Effector memory CD4-positive, alpha-beta T cell (primary cell): ENCODE data around the gene PKNOX2.

Experiments used
- DNase-seq, 3 donors: peaks; one replicate each; pipeline ENCODE4 v3.0.0-alpha.2; 2020
- H3K27ac ChIP-seq: 2 replicates; pipeline ENCODE4 v1.7.0; 2013; ENCODE audit warnings: mild to moderate bottlenecking, low read length, moderate library complexity; ENCODE audit not compliant: insufficient read depth, poor library complexity, severe bottlenecking
- H3K27me3 ChIP-seq: replicated peaks from 2 replicates; pipeline ENCODE4 v1.7.0; 2013; ENCODE audit warnings: mild to moderate bottlenecking, low read length; ENCODE audit not compliant: insufficient read depth, control insufficient read depth, poor library complexity, severe bottlenecking
- H3K36me3 ChIP-seq: 2 replicates; pipeline ENCODE4 v1.7.0; 2013; ENCODE audit warnings: mild to moderate bottlenecking, low read length, moderate library complexity; ENCODE audit not compliant: control insufficient read depth, insufficient read depth
- H3K4me1 ChIP-seq: 2 replicates; pipeline ENCODE4 v1.7.0; 2013; ENCODE audit warnings: low read length, mild to moderate bottlenecking; ENCODE audit not compliant: control insufficient read depth, insufficient read depth, poor library complexity, severe bottlenecking
- H3K4me3 ChIP-seq: 2 replicates; pipeline ENCODE4 v1.7.0; 2013; ENCODE audit warnings: low read length, low read depth, mild to moderate bottlenecking; ENCODE audit not compliant: insufficient read depth, poor library complexity, severe bottlenecking
- H3K9me3 ChIP-seq: 2 replicates; pipeline ENCODE4 v1.7.0; 2013; ENCODE audit warnings: mild to moderate bottlenecking, low read length, moderate library complexity; ENCODE audit not compliant: control insufficient read depth

PKNOX2 gene

GRCh38 chr11:125338886-125339811, 174.6 kb downstream of the PKNOX2 start:
- H3K27ac ChIP-seq = no peak overlapping the region
- H3K4me1 ChIP-seq = no peaks in the 10 kb centered on the region
- H3K9me3 ChIP-seq = no peaks in the 10 kb centered on the region
- no peak overlapping the region for H3K4me3 ChIP-seq
- no peak for DNase-seq
- H3K27me3 ChIP-seq = no peaks in the 10 kb centered on the region
- no peaks in the 10 kb centered on the region for H3K36me3 ChIP-seq

DNA sequence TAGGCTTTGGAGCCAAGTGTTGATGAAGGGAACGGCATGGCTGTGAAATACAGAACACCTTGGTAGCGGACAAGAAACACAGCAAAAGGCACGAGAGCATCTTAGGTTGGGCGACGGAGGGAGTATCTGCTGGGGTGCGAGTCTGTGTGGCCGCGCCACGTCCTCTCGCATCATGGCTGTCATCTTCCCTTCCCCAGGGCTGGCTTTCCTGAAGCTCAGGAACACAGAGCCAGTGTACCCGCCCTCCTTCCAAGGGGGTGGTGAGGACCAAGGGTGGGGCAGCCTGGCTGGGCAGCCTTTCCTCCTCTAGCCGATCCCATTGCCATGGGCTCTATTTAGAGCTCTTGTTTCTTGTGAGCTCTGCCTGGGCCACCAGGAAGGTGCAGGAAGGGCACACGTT, 177.1 kb downstream of the PKNOX2 start:
- DNase-seq = no peak
- Histone ChIP-seq H3K4me3 (no peak overlapping the region), H3K4me1 (no peaks in the 10 kb centered on the region)

DNA sequence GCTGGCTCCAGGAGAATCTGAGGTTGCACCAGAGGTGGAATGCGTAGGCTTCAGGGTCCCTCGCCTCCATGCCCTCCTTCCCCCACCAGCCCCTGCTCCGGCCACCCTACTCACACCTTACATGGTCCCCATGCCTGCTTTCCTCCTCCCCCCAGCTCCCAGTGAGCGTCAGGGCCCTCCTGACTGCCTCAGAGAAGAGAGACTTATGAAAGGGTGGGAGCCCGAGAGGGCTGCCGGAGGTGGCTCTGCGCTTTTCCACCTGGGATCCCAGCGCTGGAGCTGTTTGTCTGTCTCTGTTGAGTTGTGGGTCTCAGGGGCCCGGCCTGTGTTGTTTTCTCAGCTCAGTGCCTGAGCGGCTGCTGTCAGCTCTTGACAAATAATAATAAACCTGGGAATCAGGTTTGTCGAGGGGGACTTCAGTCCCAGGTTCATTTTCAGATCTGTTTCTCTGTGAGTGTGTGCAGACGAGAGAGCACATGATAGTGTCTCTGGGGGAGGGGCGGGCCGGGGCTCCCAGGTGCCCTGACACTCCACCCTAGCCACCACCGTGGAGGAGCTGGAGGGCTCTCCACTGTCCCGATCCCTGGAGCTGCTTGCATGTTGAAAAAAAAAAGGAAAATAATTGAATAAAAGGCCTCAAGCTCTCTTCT, 177.9 kb downstream of the PKNOX2 start:
- no peaks in the 10 kb centered on the region for H3K4me1 ChIP-seq
- H3K4me3 ChIP-seq = no peak overlapping the region
- H3K27ac ChIP-seq = no peak overlapping the region
- no peaks in the 10 kb centered on the region for H3K36me3 ChIP-seq
- H3K9me3 ChIP-seq = no peaks in the 10 kb centered on the region
- no peaks in the 10 kb centered on the region for H3K27me3 ChIP-seq
- no peak for DNase-seq

More for the DNA sequence above, 177.1 kb downstream of the PKNOX2 start:
- H3K27me3 ChIP-seq = no peaks in the 10 kb centered on the region
- H3K9me3 ChIP-seq = no peaks in the 10 kb centered on the region
- H3K27ac ChIP-seq = no peak overlapping the region
- no peaks in the 10 kb centered on the region for H3K36me3 ChIP-seq

DNA sequence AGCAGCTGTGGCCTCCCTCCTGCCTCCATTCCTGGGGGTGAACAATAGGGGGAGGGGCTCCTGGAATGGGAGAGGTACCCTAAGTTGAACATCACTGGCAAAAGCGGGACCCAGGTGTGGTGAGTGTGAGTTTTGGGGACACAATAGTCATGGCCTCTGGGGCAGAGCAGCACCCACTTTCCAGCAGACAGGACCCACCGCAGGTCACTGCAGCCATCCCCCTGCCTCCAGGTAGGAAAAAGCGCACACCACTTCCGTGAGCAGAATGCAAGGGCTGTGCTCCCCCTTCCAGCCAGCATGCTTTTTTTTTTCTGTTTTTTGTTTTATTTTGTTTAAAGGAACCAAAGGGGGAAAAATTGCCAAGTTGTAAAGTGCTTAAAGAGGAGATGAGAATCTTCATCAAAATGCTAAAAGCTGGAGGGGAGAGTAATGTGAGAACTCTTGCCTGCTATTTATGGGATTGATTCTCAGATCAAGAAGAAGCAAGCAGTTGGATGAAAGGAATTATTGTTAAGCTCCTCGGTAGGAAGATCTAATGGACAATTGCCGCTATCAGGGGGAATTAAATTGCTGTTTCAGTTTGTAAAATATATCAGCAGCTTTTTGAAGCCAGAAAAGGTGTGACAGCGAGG, 178.7 kb downstream of the PKNOX2 start:
- Histone ChIP-seq H3K27me3 (no peaks in the 10 kb centered on the region), H3K27ac (no peak overlapping the region), H3K4me3 (no peak overlapping the region), H3K36me3 (no peaks in the 10 kb centered on the region), H3K4me1 (no peaks in the 10 kb centered on the region), H3K9me3 (no peaks in the 10 kb centered on the region)
- no peak for DNase-seq

GRCh38 chr11:125343718-125344131, 179.2 kb downstream of the PKNOX2 start:
- Histone ChIP-seq H3K27ac (no peak overlapping the region), H3K9me3 (no peaks in the 10 kb centered on the region), H3K4me1 (no peaks in the 10 kb centered on the region), H3K36me3 (no peaks in the 10 kb centered on the region), H3K4me3 (no peak overlapping the region), H3K27me3 (no peaks in the 10 kb centered on the region)
- DNase-seq = no peak

- no peak overlapping the region for H3K27ac ChIP-seq
- no peak overlapping the region for H3K4me3 ChIP-seq
- DNase-seq = no peak
- H3K4me1 ChIP-seq = no peaks in the 10 kb centered on the region
- H3K36me3 ChIP-seq = no peaks in the 10 kb centered on the region
- H3K27me3 ChIP-seq = no peaks in the 10 kb centered on the region
- no peaks in the 10 kb centered on the region for H3K9me3 ChIP-seq
These were observed 180.4 kb downstream of the PKNOX2 start for GRCh38 chr11:125344846-125345420.

GRCh38 chr11:125345421-125346178, 181.0 kb downstream of the PKNOX2 start:
- Histone ChIP-seq H3K27ac (no peak overlapping the region), H3K9me3 (no peaks in the 10 kb centered on the region), H3K4me1 (no peaks in the 10 kb centered on the region), H3K27me3 (no peaks in the 10 kb centered on the region), H3K4me3 (no peak overlapping the region), H3K36me3 (no peaks in the 10 kb centered on the region)
- DNase-seq = peak in 1 of 3 donors; percentile 7

- DNase-seq = no peak
- Histone ChIP-seq H3K4me3 (no peak overlapping the region), H3K27me3 (no peaks in the 10 kb centered on the region), H3K36me3 (no peaks in the 10 kb centered on the region), H3K9me3 (no peaks in the 10 kb centered on the region), H3K4me1 (no peaks in the 10 kb centered on the region), H3K27ac (no peak overlapping the region)
These were observed 181.6 kb downstream of the PKNOX2 start for GRCh38 chr11:125346179-125346530.

- Histone ChIP-seq H3K4me1 (no peaks in the 10 kb centered on the region), H3K9me3 (no peaks in the 10 kb centered on the region), H3K27ac (no peak overlapping the region), H3K27me3 (no peaks in the 10 kb centered on the region), H3K4me3 (no peak overlapping the region), H3K36me3 (no peaks in the 10 kb centered on the region)
- DNase-seq = no peak
These were observed 182.2 kb downstream of the PKNOX2 start for GRCh38 chr11:125346565-125347260.
